GM18526 (cell line): Measurements from ENCODE around the gene XPO4.

Experiments
- POLR2A ChIP-seq: IDR thresholded peaks from 3 replicates; pipeline ENCODE4 v1.6.1; 2011; ENCODE audit not compliant: insufficient read length; ENCODE audit errors: extremely low read depth

Gene XPO4

GRCh38 chr13:20774746-20775145 lies 127.8 kb downstream of the XPO4 start:
- TF ChIP-seq POLR2A = no peak

GRCh38 chr13:20773194-20774080 lies 129.1 kb downstream of the XPO4 start, which contains the start of gene EEF1AKMT1:
TSS of gene EEF1AKMT1 (minus strand) at chr13:20773961. CDS start at chr13:20757598, 16,363 bp downstream.
- TF ChIP-seq POLR2A = peak; percentile 95

GRCh38 chr13:20772401-20773131 lies 130.0 kb downstream of the XPO4 start:
- no peak for TF ChIP-seq POLR2A

GRCh38 chr13:20769834-20770233 lies 132.7 kb downstream of the XPO4 start:
- TF ChIP-seq POLR2A = no peak

GRCh38 chr13:20769091-20769490 lies 133.5 kb downstream of the XPO4 start:
- TF ChIP-seq POLR2A = no peak

GRCh38 chr13:20767309-20767943 lies 135.1 kb downstream of the XPO4 start:
- TF ChIP-seq POLR2A = no peak

GRCh38 chr13:20760872-20761271 lies 141.7 kb downstream of the XPO4 start:
- no peak for TF ChIP-seq POLR2A

GRCh38 chr13:20754009-20754408 lies 148.5 kb downstream of the XPO4 start:
- TF ChIP-seq POLR2A = no peak

GRCh38 chr13:20749377-20749776 lies 153.2 kb downstream of the XPO4 start:
- no peak for TF ChIP-seq POLR2A

- no peak for TF ChIP-seq POLR2A
Measured at GRCh38 chr13:20740021-20740420, 162.5 kb downstream of the XPO4 start.

- no peak for TF ChIP-seq POLR2A
Measured at GRCh38 chr13:20738616-20739015, 163.9 kb downstream of the XPO4 start.

GRCh38 chr13:20729633-20730585 lies 172.6 kb downstream of the XPO4 start:
- no peak for TF ChIP-seq POLR2A

- no peak for TF ChIP-seq POLR2A
Measured at GRCh38 chr13:20728579-20729311, 173.8 kb downstream of the XPO4 start.

GRCh38 chr13:20727856-20728255 lies 174.7 kb downstream of the XPO4 start:
- no peak for TF ChIP-seq POLR2A
